HG03025 (cell line): ENCODE data around the gene SPSB3.

Experiments used
- ATAC-seq: cut with Tn5 transposase; IDR thresholded peaks from one replicate; pipeline ENCODE4 v1.9.1; 2021; ENCODE audit warnings: mild to moderate bottlenecking, moderate library complexity; ENCODE audit not compliant: unreplicated experiment, low FRiP score

Gene SPSB3

DNA sequence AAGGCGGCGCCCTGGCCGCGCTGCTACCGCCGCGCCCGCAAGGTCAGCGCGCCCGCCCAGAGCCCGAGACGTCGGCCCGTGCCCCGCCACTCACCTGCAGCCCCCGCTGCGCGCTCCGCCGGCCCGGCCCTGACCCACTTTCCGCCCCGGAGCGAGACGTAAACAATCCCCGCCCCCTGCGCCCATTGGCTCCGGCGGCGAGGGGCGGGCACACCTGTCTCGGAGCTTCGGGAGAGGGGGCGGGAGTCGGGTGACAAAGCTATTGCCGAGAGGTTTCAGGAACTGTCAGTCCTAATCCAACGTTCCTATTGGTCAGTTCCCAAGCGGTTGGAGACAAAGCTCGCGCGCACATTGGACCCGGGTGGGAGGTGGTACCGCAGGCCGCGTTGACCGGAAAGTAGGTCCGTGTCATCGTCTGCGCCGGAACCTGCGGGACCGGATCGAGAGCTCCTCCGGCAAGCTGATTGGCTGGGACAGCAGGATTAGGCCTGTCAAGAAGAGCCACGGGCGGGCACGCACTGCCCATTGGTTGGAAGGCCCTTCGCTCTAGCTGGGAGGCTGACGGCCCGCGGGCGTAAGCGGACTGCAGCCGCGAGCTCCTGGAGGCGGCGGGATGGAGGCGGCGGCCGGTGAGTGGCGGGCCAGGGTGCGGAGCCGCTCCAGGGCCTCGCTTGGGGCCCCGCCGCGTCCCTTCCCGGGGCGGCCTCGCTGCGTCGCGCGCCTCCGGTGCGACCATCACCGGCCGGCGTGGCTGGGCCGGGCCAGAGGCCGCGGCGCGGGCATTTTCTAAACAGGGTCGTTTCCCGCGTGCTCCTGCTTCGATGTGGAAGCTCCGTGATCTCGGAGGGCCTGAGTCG, at the start of gene SPSB3, which contains the start of gene NUBP2:
TSS of gene SPSB3 (minus strand) at position 164 of the 857 bp plus-strand sequence. CDS start 1,088 bp downstream, outside the sequence.
TSS of gene NUBP2 (plus strand) at position 553 of the 857 bp plus-strand sequence. CDS start at position 614, 61 bp downstream.
- peak; percentile 78 for ATAC-seq

DNA sequence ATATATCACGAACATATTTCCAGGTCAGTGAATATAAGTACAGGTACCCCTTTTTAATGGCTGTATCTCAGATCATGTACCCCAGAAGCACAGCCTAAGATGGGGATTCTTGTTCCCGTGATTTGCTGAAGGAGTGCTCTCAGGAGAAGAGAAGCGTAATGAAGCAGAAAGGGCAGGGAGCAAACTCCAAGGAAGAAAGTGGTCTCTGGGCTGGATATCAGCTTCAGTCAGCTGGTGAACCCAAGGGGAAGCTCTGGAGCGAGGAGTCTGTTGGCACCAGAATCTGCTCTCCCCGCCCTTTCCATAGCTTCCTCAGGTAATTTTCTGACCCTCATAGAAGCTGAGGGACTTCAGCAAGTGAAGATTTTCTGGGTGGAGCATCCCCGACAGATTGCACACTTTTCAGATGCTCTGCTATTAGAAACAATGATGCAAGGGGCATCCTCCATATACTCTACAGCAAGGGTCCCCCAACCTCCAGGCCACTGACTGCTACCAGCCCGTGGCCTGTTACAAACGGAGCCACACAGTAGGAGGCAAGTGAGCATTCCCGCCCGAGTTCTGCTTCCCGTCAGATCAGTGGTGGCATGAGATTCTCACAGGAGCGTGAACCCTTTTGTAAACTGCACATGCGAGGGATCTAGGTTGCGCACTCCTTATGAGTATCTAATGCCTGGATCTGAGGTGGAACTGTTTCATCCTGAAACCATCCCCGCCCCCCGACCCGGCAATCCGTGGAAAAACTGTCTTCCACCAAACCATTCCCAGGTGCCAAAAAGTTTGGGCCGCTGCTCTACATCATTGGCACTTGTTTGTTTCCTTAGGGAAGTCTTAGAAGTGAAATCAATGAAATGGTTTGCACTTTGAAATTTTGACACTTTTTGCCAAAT, 49.1 kb upstream of the SPSB3 start:
- ATAC-seq: no peak

DNA sequence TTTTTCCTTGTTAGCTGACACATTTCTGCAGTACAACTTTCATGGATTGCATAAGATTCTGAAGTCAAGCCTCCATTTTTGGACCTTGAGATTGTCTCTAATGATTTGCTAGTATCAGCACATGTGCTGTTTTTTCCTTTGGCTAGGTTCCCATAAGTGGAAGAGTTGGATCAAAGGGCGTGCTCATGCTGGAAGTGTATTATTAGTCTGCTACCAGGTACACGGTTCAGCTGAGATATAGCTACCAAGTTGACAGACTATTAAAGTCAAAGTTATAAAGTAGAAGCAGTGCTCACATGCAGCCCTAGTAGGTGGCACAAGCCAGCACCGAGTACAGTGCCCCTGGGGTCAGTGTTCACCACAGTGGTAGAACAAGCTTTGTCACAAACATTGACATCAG, 47.8 kb upstream of the SPSB3 start:
- ATAC-seq: no peak

DNA sequence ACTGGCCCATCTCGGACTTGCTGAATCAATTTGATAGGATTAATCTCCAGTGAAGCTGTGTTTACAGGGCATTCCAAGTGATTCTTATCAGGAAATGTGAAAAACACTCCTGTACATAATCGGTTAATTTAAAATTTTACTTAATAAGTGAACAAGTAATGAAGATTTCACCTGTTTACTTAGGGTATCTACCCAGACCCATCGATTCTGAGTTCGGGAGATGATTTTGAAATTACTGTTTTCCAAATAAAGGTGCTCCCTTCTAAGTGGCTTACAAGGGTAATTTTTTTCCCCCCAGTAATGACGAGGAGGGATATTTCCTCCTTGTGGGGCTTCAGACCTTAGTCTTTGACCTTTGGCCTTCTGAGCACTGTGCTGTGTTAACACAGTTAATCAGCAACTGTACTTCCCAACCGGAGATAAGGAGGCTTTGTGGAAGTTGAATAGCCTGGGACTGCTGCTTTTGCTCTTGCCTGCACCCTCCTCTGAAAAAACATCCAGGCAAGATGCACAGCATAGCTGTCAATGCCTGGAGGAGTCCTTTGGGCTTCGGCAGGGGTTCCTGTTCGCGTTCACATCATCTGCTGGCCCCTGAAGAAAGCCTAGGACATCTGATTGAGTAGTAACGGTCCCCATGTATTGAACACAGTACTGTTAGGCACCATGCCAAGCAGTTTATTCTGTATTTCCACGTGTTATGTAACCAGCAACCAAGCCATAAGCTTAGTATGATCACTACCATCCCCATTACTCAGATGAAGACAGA, 46.5 kb upstream of the SPSB3 start:
- ATAC-seq: no peak

DNA sequence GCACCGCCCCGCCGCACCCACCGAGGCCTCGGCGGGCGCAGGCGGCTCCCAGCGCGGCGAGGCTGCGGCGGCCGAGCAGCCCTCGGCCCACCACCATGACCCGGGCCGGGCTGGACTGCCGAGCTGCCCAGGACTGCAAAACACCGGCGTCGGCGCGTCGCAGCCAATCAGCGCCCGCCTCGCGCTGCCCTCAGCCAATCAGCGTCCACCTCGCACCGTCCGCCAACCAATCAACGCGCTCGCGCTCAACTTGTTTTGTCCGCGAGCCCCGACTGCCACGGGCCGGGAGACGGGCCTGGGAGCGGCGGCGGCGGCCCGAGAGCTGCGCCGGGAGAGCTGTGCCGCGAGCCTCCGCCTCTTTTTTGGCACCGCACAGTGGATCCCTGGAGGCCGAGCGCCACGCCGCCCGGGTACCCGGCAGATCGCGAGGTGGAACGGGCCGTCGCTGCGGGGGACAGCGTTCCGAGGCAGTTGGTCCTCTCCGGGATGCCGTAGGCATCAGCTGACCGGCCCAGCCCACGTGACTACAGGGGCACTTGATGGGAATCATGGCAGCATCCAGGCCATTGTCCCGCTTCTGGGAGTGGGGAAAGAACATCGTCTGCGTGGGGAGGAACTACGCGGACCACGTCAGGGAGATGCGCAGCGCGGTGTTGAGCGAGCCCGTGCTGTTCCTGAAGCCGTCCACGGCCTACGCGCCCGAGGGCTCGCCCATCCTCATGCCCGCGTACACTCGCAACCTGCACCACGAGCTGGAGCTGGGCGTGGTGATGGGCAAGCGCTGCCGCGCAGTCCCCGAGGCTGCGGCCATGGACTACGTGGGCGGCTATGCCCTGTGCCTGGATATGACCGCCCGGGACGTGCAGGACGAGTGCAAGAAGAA, 44.6 kb upstream of the SPSB3 start, which contains the start of the genes FAHD1 and HAGH:
TSS of gene FAHD1 (plus strand) at position 516 of the 883 bp plus-strand sequence. CDS start at position 549, 33 bp downstream.
TSS of gene HAGH (minus strand) at position 135 of the 883 bp plus-strand sequence. CDS start at position 97, 38 bp downstream.
- peak; percentile 79 for ATAC-seq

DNA sequence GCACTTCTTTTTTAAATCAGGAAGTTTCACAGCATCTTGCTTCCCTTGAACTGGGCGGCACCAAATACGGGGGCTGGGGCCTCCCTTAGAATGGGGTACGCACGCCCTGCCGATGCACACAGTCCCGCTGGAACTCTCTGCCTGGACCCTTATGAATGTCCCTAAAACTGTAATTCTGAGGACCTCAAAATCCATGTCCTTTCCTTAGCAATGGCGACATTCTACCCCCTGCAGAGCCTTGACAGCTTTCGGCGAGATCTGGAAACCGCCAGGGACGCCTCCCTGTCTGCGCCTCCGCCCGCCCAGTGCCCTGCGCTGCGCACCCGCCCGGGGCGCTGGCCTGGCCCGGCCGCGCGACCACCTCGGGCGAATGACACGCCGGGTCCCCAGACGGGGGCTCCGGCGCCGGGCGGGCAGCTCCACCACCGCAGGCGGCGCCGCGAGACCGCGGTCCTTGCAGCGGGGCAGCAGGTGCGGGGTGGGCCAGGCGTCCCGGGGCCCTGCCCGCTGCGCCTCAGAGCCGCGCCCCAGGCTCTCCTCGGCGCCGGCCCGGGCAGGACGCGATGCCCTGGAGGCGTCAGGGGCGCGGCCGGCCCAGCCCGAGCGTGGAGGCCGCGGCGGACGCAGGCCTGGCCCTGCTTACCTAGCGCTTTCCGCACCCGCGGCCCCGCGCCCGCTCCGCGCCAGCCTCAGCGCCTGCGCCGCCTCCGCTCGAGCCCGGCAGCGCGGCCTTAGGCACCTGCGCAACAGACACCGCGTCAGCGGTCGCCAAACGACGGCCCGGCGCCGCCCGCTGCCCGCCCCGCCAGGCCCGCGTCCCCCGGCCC, 43.7 kb upstream of the SPSB3 start:
- peak; percentile 41 for ATAC-seq

DNA sequence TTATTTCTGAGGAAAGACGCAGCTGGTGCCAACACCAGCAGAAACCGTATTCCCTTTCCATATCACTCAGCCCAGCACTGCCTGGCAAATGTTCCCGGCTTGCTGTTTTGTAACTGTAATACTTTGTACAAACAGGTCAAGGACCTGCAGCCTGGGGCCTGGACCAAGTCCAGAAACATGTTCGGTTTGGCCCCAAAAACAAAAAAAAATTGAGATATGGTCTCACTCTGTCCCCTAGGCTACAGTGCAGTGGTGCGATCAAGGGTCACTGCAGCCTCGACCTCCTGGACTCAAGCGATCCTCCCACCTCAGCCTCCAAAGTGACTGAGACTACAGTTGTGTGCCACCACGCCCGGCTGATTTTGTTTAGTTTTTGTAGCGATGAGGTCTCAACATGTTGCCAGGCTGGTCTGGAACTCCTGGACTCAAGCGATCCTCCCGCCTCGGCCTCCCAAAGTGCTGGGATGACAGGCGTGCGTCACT, 43.1 kb upstream of the SPSB3 start:
- ATAC-seq: no peak

DNA sequence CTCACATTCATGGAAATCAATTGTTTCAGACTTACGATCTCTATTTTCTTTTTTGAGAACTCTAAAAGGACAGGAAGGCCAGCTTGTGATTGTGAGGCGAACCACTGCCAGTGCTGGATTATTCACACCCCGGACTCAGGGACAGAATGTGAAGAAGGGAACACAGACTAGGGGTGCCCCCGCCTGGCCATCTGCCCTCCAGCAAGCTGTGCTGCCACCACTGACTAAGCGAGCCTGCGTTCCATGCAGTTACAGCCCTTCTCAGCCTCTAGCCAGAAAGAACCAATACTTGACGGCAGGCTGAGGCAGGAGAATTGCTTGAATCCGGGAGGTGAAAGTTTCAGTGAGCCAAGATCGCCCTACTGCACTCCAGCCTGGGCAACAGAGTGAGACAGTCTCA, 41.5 kb upstream of the SPSB3 start:
- no peak for ATAC-seq

DNA sequence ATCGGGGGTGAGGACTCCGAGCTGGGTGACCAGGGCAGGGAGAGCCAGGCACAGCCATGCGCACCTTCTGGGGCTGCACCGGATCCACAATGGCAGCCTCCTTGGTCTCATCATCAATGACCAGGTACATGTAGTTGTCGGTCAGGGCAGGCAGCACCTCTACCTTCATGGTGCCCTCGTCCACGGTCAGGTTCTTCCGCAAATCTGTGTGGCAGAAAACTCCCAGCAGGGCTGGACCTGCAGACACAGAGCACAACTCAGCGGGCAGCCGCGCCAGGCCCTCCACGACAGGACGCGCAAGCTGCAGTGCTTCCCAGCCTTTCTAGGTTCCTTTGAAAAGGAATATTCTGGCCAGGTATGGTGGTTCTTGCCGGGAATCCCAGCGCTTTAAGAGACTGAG, 40.4 kb upstream of the SPSB3 start:
- ATAC-seq: no peak

DNA sequence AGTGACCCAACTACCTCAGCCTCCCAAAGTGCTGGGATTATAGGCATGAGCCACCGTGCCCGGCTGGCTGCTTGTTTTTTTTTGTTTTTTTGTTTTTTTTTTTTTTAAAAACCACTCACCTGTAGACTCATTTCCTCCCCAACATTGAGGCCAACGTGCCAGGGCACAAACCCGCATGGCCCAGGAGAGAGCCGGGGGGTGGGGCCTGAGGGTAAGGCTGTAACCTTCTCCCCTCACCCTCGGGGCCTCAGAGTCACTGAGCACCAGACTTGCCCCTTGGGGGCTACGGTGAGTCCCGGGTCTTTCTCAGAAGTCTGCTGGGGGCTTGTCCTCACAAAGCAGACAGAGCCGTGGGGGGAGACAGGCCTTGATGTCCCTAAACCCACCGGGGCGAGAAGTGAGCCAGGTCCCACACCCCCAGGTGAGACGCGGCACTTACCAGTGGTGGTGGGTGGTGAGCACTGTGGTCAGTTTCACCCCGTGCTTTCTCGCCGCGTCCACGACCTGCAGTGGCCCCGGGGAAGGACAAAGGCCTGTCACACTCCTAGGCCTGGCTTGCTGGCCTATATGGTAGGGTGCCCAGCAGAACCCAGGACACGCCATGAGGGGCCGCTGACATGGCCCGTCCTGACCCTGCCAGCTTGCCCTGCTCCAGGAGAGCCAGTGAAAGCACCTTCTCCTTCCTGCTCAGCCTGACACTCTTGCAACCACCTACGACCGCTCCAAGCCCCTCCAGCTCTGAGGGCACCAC, 39.7 kb upstream of the SPSB3 start:
- no peak for ATAC-seq

DNA sequence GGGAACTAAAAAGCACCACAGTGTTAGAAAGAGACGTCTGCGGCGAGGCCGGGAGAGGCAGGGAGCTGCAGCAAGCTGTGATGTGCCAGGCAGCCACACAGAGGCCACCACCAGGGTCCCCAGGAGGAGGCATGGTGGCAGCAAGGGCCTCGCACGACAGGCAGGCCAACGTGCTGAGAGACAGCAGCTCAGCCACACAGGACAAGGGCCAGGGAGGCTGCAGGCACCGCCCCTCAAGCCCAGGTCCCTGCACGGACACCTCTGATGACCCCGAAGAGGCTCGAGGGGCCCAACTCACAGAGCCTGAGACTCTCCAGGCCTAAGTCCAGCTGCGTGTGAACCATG, 38.5 kb upstream of the SPSB3 start:
- no peak for ATAC-seq

DNA sequence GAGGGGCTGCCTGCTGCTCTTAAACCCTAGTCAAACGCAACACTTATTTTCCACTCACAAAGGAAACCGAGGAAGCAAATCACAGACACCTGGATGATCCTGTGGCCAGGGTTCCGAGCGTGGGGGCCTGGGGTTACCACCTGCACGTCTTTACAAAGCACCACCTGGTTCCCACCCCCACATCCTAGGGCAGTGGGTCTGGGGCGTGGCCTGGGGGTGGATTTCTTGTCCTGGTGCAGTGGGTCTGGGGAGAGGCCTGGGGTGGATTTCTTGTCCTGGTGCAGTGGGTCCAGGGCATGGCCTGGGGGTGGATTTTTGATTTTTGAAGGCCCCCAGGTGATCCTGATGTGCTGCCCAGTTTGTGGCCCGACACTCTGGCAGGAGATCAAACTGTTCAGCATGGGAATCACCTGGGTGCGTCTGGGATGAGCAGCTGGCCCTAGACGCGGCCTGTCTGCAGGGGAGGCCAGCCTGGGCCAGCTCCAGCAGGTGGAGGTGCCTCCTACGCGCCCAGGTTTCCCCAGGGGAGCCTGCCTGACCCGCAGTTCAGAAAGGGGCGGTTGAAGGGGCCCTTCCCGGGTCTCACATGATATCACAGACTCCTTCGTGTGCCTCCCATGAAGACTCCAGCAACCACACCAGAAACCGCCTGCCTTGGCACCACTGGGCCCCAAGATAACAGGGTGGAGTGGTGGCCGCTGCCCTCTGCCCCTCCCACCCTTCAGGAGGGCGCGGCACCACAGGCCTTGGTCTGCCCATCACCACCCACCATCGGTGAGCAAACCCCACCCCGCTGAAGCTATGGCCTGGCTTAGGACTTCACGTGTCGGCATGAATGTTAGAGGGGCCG, 38.0 kb upstream of the SPSB3 start:
- no peak for ATAC-seq

DNA sequence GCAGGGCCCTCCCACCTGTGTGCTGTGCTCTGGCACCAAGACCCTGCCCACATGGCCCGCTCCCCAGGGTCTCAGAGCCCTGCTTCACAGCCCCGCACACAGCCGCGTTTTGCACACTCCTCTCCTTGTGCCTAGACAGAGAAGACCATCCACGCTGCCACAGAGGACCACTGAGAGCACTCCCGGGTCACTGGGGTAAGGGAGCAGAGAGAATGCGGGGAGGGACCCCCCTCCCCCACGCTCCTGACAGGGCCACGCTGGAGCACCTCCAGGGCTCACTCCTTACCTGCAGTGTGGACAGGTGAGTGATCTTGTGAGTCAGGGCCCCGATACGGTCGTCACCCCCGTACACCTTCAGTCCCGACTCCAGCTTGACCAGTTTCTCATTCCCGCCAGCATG, 37.2 kb upstream of the SPSB3 start:
- no peak for ATAC-seq

DNA sequence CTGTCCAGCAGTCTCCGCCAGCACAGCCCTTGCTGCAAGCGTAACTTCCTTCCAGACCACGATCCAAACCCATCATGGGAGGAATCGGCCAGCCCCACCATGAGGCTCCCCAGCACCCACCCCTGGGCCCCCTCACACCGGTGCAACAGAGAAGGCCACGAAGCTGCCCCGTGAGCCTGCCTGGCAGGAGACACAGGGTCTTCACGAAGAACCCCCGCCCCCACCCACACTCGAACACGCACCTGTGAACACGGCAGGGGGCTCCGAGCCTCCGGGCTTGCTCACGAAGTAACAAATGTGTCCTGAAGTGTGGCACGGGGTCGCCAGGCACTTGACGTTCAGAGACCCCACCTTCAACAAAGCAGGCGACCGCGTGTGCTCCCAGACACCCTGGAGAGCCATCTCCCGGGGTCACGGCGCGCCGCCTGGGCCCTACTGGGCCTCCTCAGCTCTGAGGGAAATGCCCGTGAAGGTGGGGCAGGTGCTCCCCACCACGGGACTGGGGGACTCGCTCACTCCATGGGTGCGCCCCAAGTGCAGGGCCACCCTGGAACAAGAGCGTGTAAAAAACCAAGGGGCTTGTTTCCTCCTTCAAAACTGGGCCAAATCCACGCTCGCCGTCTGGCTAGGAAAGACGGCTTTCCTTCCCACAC, 36.6 kb upstream of the SPSB3 start:
- no peak for ATAC-seq

DNA sequence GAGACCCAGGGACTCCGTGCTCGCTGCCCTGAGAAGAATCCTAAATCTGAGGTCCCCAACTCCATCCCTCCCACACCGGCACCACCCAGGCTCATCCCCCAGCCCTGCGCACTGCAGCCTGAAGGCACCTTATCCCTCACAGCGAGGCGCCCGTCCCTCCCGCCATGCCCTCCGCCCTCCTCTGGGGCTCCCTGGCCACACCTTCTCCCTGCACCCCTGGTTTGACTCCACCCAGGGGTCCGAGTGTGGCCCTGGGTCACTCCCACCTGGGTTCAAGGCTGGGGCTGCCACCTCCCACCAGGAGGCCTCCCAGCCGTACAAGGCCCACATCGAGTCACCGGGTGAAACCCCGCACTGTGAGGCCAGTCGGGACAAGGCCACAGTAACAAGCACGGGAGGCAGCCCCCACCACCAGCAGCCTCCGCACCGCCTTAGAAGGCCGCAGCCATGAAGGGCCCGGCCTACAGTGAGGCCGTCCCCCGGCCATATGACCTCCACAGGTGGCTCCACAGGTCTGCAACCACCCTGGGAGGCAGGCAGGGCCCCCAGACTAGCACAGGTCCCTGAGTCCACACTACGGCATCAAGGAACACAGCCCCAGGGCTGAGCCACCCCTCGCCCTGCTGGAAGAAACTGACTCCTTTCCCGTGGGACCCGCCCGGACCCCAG, 36.0 kb upstream of the SPSB3 start:
- no peak for ATAC-seq

DNA sequence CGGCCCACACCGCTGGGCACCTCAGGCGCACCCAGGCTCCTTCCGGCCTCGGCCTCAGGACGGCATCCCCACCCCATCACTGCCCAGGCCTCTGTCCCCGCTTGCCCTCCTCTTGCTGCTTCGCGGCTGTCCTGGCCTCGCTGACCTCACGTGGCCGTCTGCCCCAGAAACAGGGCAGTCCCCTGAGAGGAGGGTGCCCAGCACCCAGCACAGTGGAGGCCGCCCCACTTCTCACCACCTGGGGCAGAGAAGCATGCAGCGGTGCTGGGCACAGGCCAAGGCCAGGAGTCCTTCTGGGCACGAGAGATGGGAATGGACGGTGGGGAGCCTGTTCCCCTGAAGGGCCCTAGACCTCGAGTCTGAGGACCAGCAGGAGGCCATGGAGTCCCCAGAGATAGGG, 35.3 kb upstream of the SPSB3 start:
- no peak for ATAC-seq
